GM21423 (cell line): ENCODE measurements around the gene GRIK1.
"Not testable (repeated sequence)": the region's sequence is repeated elsewhere in the genome, so short reads cannot be mapped to it uniquely, and the experiment has no call there.

Source experiments
- ATAC-seq: cut with Tn5 transposase; IDR thresholded peaks from one replicate; pipeline ENCODE4 v1.9.1; 2021; ENCODE audit warnings: mild to moderate bottlenecking, moderate library complexity; ENCODE audit not compliant: unreplicated experiment

The GRIK1 gene

DNA sequence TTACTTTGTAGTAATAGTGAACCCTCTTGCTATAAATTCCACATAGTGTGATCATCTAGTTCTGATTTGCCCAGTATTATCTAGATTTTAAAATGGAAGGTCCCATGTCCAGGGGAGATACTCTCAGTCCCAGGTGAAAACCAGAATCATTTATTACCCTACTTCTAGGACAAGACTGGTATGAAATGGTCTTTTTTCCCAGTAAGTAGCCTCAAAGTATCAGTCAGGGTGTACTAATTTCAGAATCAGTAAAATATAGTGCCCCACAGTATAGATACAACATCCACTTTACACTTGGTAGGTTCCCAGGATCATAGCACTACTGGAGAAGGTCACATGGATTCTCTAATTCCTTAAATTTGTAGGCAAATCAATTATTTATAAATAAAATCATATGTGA, 318.3 kb downstream of the GRIK1 start:
- no peak for ATAC-seq

DNA sequence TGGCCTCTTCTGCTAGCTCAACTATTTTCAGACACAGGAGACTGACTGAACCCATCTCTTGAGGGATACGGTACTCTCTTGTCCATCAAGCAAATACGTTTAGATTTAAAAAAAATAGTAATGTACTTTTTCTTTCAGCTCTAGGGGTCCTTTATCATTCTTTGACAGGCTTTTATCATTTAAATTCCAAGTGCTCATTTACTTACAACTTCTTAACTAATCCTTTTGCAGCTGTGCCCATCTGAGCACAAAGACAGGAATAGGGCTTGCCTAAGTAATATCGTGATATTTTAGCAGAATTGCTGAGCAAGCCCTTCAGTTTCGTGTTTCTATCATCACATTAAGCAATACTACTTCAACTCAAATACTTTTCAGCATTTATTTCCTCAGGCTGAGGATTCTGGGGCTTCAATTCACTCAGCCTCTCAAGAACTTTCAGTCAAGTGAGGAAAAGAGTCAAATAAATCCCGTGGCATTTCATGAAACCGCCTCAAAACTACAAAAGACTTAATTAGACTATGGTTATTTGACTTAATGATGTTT, 323.5 kb downstream of the GRIK1 start:
- no peak for ATAC-seq

- no peak for ATAC-seq
These were observed 325.9 kb downstream of the GRIK1 start for GRCh38 chr21:29613877-29614276.

DNA sequence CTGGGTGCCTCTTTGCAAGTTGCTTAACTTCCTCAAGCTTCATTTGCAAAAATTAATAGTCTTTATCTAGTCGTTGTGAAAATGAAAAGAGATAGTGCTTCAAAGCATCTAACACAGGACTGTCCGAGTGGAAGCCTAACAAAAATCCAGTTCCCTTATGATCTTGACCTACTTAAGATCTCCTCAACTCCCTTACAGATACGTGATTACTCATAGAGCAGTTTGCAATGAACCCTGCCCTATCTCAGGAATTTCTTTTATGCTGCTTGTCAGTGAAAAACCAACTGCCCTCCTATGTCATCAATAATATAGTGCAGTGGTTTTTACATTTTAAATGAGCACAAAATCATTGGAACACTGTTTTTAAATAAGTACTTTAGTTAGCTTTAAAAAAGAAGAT, 326.8 kb downstream of the GRIK1 start:
- no peak for ATAC-seq

DNA sequence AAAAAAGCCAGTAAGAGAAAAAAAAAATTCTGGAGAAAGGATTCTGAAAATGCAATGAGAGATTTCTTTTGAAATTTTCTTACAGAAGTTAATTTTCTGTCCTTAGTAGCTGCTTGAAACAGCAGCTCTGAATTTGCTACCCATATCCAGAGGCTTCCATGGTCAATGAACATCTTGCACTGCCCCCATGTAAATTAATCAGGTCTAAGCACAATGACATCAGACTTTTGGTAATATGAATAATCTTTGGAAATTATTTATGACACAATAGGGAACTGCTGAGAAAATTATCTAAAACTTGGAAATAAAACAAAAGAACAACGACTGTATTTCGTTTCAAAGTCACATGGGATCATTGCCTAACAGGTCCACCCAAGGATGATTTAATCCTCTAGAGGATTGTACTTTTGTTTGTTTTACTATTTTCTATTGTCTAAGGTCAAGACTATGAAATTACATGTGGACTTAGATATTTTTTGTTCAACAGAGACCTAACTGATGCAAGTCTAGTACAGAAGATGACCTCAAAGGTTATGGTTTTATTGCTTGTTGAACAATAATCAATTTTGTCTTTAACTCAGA, 328.9 kb downstream of the GRIK1 start:
- ATAC-seq: no peak

DNA sequence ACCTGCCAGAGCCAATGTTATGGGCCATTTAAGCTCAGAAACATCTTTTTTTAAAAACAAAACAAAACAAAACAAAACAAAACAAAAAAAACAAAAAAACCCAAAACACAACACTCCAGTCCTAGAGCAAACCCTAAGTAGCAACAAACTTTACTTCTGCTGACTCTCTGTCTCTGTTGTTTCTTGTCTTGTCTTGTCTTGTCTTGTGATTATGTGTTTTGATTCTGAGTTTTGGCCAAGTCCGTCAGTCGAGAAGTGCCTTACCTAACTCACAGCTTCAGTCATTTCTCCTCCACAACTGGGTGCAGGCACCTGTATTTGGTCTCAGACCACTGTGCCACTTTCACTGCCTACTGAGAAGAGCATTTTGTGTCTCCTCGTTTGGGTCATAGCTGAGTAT, 333.2 kb downstream of the GRIK1 start:
- ATAC-seq: no peak

- not testable (repeated sequence) for ATAC-seq
These were observed 334.6 kb downstream of the GRIK1 start for GRCh38 chr21:29605219-29605618.

DNA sequence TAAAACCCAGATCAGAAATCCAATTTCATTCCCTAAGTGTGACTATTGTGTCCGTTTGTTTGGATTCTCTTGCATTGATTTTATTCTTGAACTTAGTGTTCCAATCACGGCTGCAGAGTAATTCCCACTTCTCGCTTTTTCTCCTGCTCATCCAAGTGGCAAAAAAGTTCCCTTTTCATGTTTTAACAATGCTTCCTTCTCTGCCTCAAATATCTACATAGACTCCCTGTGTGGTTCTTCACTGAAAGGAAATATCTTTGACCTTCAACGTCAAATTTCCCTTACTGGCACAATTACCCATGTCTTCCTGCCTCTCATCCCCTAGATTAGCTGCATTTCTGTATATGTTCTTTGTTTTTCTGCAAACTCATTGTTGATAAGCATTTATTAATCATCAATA, 335.7 kb downstream of the GRIK1 start:
- ATAC-seq: no peak

DNA sequence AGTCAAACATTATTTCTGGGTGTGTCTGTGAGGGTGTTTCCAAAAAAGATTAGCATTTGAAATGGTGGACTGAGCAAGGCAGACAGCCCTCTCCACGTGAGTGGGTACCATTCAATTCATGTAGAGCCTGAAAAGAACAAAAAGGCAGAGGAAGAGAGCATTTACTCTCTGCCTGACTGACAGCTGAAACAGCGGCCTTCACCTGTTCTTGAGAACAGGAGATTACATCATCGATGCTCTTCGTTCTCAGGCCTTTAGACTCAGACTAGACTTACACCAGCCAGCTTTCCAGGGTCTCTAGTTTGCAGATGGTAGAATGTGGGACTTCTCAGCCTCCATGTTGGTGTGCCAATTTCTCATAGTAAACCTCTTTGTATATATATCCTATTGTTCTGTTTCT, 338.7 kb downstream of the GRIK1 start:
- ATAC-seq: no peak

- ATAC-seq: no peak
These were observed 353.1 kb downstream of the GRIK1 start for GRCh38 chr21:29586696-29587095.

- no peak for ATAC-seq
These were observed 354.3 kb downstream of the GRIK1 start for GRCh38 chr21:29585462-29585861.

DNA sequence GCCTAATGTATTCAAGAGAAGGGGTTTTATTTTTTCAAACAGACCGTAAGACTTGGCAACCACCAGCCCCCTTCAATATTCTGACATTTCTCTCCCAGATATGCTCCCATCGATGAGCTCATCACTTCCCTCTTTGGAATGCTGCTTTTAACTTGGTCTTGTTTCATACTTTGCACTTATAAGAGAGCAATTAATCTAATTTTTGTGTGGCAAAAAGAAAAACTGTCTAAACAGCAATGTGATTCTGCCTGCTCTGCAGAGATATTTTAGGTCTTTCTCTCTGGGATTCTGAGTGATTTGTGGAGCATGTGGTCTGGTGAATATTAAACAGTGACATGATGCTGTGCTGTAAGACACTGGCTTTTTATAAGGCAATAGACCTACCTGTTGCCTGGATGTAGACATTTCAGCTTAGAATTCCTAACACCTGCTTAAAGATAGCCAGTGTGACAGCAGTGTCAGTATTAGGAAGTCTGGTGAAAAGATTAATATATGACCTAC, 356.3 kb downstream of the GRIK1 start:
- no peak for ATAC-seq

- no peak for ATAC-seq
These were observed 356.9 kb downstream of the GRIK1 start for GRCh38 chr21:29582855-29583254.

DNA sequence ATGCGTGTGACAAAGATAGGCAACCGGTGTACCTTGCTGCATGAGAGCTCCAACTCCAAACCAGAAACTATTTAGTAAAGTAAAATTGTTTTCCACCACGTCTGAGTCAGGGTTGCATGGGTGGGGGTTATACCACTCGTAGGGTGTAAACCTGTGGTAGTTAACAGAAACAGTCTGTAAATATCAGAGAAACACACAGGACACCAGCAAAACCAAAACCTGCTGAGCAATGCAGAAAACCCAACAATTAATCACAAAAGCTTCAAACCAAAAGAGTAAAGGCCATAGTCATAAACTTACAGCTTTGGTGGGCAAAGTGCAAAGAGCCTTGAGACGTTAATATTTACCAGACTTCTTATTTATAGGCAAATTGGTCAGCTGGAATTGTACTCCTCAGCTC, 358.4 kb downstream of the GRIK1 start:
- no peak for ATAC-seq

DNA sequence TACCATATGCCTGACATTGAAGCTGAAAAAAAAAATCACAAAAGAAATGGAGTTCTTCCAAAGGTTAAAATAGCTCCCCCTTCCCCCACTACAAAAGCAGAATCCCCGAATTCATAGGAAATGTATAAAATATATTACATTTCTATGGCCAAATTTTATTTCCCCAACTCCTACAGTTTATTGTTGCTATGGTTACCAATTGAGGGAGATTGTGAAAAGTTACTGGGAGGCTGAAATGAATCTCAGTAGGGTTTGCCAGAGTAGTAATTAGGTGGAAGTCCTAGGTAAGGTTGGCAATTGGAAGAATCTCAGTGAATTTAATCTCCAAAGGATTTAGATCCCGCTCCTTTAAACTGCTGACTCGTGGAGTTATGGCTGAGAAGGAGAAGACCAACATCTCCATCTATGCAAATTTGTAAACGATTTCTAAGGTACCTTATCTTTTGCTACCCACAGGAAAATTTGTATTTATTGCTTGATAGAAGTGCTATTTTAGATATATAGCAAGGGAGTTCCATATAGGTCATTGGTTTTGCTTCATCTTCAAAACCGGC, 359.0 kb downstream of the GRIK1 start:
- ATAC-seq: no peak

DNA sequence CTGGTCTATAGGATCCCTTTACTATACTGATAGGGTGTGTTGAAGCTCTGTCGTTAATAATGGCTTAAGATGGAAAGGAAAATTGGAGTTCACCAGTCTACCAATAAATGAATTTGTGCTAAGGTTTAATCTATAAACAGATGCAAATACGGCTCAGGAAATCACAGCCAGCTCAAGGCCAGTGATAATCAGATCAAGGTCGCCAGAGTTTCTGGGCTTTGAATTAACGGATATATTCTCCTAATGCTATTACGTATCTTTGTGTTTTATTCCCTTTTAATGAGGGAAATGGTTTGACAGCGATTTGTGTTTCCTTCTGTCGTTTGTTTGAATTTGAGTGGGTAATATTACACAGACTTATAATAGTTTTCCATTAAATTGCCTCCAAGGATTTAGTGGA, 361.5 kb downstream of the GRIK1 start:
- ATAC-seq: no peak

GRCh38 chr21:29571949-29572348, 367.8 kb downstream of the GRIK1 start:
- no peak for ATAC-seq

DNA sequence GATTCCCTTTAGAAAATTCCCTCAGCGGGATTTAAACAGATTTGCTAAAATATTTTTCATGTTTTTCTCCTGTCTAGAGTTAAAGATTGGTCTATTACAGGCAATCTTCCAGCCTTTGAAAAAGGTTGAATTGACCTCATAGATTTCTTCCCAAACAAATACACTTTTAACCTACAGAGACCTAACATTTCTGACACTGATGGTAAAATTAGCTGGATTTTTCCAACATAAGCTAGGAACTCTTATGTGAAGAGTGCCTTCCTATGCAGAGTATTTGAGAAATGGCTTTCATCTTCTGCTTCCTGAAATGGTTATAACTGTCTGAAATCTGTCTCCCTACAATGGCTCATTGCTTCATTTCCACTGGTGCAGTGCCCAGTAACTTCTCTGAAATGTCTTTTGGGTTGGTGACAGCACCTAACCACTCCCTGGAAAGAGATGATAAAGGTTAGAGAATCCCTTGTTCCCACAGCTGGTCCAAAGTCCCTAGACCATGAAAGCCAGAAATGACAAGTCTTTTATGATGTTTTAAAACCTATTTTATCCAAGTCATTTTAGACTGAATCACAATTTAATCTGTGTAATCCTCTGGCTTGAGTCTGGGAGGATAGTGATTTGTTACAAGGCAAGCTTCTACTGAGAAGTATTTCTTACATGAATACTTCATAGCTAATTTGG, 371.6 kb downstream of the GRIK1 start:
- no peak for ATAC-seq

GRCh38 chr21:29557931-29558725, 381.7 kb downstream of the GRIK1 start:
- no peak for ATAC-seq

DNA sequence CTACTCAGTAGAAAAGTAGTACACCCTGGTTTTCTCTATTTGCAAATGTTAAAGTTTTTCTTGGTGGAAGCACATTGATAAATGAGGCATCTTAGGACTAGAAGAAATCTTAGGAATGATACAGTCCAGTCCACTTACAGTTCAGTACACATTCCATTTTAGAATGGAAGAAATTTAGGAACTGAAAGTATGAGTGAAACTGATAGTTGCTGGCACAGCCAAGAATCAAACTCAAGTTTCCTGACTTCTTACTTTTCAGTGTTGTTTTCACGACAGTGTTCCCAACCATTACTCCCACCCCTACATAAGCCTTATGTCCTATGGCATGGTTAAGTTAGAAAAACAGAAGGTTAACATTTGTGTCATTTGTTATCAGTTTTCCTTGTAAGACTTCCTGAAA, 382.6 kb downstream of the GRIK1 start:
- ATAC-seq: no peak

DNA sequence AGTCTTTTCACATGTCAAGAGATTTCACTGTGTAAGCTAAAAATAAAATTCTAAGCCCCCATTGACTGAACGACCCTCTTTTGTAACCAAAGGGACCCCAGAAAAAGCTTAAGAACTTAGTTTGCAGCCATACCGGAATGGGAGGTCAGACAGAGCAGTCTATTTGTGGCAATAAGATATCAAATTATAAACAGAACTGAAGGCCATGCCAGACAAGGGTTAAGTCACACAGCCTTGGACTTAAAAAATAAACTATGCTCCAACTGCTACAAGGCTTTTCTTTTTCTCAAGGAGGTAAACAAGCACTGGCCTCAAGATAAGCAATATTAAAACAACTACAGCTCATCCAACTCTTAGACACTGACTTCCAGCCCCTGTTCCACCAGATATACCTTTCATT, 384.2 kb downstream of the GRIK1 start:
- no peak for ATAC-seq
